DOHH2 (cell line): Measurements from ENCODE around the gene C1orf87.

Experiments used
- H3F3A ChIP-seq: fragments of 200-600 bp; sonication (generic), shearing (Covaris generic); 2 replicates; pipeline ENCODE4 v1.6.0; 2016; ENCODE audit warnings: antibody characterized with exemption, mild to moderate bottlenecking; ENCODE audit not compliant: control insufficient read depth, insufficient read depth
- H3K27ac ChIP-seq: fragments of 200-600 bp; sonication (generic); 2 replicates; pipeline ENCODE4 v1.5.1; 2014; ENCODE audit warnings: low read depth, mild to moderate bottlenecking, low read length, moderate library complexity
- H3K27me3 ChIP-seq: fragments of 200-600 bp; sonication (generic); 2 replicates; pipeline ENCODE4 v1.6.1; 2014; ENCODE audit warnings: mild to moderate bottlenecking, low read length, mixed read lengths; ENCODE audit not compliant: control insufficient read depth
- H3K36me3 ChIP-seq: fragments of 200-600 bp; sonication (generic); 2 replicates; pipeline ENCODE4 v1.6.1; 2014; ENCODE audit warnings: mild to moderate bottlenecking, low read length, moderate library complexity, mixed read lengths; ENCODE audit not compliant: control insufficient read depth
- H3K4me1 ChIP-seq: fragments of 200-600 bp; sonication (generic); 2 replicates; pipeline ENCODE4 v1.6.1; 2014; ENCODE audit warnings: mild to moderate bottlenecking, low read length, mixed read lengths; ENCODE audit not compliant: control insufficient read depth
- H3K4me2 ChIP-seq: fragments of 200-600 bp; sonication (generic); 2 replicates; pipeline ENCODE4 v1.6.0; 2014; ENCODE audit warnings: mild to moderate bottlenecking, low read length, moderate library complexity
- H3K4me3 ChIP-seq: fragments of 200-600 bp; sonication (generic); 2 replicates; pipeline ENCODE4 v1.5.1; 2014; ENCODE audit warnings: mild to moderate bottlenecking, low read length, mixed read lengths
- H3K79me2 ChIP-seq: fragments of 200-600 bp; sonication (generic); 2 replicates; pipeline ENCODE4 v1.6.1; 2014; ENCODE audit warnings: mild to moderate bottlenecking, low read length, mixed read lengths; ENCODE audit not compliant: control insufficient read depth
- H3K9me2 ChIP-seq: fragments of 200-600 bp; sonication (generic); replicated peaks from 2 replicates; pipeline ENCODE4 v1.6.1; 2014; ENCODE audit warnings: mild to moderate bottlenecking, low read length, mixed read lengths; ENCODE audit not compliant: control insufficient read depth
- H3K9me3 ChIP-seq: fragments of 200-600 bp; sonication (generic); 2 replicates; pipeline ENCODE4 v1.6.1; 2014; ENCODE audit warnings: antibody characterized with exemption, low read length, mixed read lengths; ENCODE audit not compliant: control insufficient read depth, insufficient read depth
- H4K20me1 ChIP-seq: fragments of 200-600 bp; sonication (generic); 2 replicates; pipeline ENCODE4 v1.6.0; 2014; ENCODE audit warnings: low read depth, mild to moderate bottlenecking, antibody characterized with exemption, low read length, moderate library complexity; ENCODE audit not compliant: control insufficient read depth, insufficient read depth
- EZH2phosphoT487 ChIP-seq: fragments of 200-600 bp; sonication (generic); IDR thresholded peaks from 2 replicates; pipeline ENCODE4 v1.6.1; 2017; ENCODE audit warnings: borderline replicate concordance, mild to moderate bottlenecking, antibody characterized with exemption, low read length, moderate library complexity, mixed read lengths
- TF ChIP-seq, protein P1 (sequence below): fragments of 200-600 bp; sonication (generic); IDR thresholded peaks from one replicate; pipeline ENCODE4 v1.5.1; 2014; ENCODE audit warnings: antibody characterized with exemption, mild to moderate bottlenecking, low read depth, low read length; ENCODE audit not compliant: poor library complexity, severe bottlenecking

C1orf87 gene

GRCh38 chr1:59997479-59998115 is 76.0 kb downstream of the C1orf87 start:
- Histone ChIP-seq H3K4me3 (no peak overlapping the region), H3K9me2 (no peaks in the 10 kb centered on the region), H3K79me2 (no peaks in the 10 kb centered on the region), H3K27ac (no peak overlapping the region), H3K4me2 (no peak overlapping the region), H3K9me3 (no peaks in the 10 kb centered on the region), H3K27me3 (no peaks in the 10 kb centered on the region), H4K20me1 (no peaks in the 10 kb centered on the region), H3K36me3 (no peaks in the 10 kb centered on the region), H3F3A (no peaks in the 10 kb centered on the region), H3K4me1 (no peaks in the 10 kb centered on the region)
- no peak for TF ChIP-seq EZH2phosphoT487
- TF ChIP-seq, protein P1, sequence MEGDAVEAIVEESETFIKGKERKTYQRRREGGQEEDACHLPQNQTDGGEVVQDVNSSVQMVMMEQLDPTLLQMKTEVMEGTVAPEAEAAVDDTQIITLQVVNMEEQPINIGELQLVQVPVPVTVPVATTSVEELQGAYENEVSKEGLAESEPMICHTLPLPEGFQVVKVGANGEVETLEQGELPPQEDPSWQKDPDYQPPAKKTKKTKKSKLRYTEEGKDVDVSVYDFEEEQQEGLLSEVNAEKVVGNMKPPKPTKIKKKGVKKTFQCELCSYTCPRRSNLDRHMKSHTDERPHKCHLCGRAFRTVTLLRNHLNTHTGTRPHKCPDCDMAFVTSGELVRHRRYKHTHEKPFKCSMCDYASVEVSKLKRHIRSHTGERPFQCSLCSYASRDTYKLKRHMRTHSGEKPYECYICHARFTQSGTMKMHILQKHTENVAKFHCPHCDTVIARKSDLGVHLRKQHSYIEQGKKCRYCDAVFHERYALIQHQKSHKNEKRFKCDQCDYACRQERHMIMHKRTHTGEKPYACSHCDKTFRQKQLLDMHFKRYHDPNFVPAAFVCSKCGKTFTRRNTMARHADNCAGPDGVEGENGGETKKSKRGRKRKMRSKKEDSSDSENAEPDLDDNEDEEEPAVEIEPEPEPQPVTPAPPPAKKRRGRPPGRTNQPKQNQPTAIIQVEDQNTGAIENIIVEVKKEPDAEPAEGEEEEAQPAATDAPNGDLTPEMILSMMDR: no peak

GRCh38 chr1:59994302-59995198 is 79.0 kb downstream of the C1orf87 start:
- H3K4me3 ChIP-seq: no peak overlapping the region
- H3K27me3 ChIP-seq: no peaks in the 10 kb centered on the region
- no peak for TF ChIP-seq EZH2phosphoT487
- TF ChIP-seq, protein P1: no peak
- no peaks in the 10 kb centered on the region for H3K36me3 ChIP-seq
- H3F3A ChIP-seq: no peaks in the 10 kb centered on the region
- H3K9me3 ChIP-seq: no peaks in the 10 kb centered on the region
- H3K4me2 ChIP-seq: no peak overlapping the region
- no peak overlapping the region for H3K27ac ChIP-seq
- no peaks in the 10 kb centered on the region for H3K4me1 ChIP-seq
- no peaks in the 10 kb centered on the region for H3K9me2 ChIP-seq
- H4K20me1 ChIP-seq: no peaks in the 10 kb centered on the region
- H3K79me2 ChIP-seq: no peaks in the 10 kb centered on the region

- Histone ChIP-seq H3K9me3 (no peaks in the 10 kb centered on the region), H3K36me3 (no peaks in the 10 kb centered on the region), H3K9me2 (no peaks in the 10 kb centered on the region), H3K4me3 (no peak overlapping the region), H4K20me1 (no peaks in the 10 kb centered on the region), H3K4me1 (no peaks in the 10 kb centered on the region), H3F3A (no peaks in the 10 kb centered on the region), H3K27me3 (no peaks in the 10 kb centered on the region), H3K4me2 (no peak overlapping the region), H3K27ac (no peak overlapping the region), H3K79me2 (no peaks in the 10 kb centered on the region)
- TF ChIP-seq, protein P1: no peak
- TF ChIP-seq EZH2phosphoT487: no peak
Observed at GRCh38 chr1:59992040-59992820, 81.3 kb downstream of the C1orf87 start.
